ENCODE results near the gene NTSR2.

DNA sequence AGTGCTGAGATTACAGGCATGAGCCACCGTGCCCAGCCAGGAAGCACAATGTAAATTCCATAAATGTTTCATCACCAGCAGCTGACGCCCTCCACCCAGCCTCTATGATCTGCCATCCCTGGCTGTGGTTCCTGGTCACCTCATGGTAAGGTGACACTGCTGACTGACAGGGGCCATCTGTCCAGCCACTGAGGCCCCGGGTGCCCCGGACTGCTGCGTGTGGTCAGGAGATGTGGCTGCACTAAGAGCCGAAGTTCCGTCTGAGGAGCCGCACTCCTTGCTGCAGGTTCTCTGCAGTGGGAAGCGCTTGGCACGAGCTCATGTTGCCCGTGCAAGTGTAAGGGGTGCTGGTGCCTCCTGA is 10.9 kb downstream of the NTSR2 start:
- TF ChIP-seq, protein P1, sequence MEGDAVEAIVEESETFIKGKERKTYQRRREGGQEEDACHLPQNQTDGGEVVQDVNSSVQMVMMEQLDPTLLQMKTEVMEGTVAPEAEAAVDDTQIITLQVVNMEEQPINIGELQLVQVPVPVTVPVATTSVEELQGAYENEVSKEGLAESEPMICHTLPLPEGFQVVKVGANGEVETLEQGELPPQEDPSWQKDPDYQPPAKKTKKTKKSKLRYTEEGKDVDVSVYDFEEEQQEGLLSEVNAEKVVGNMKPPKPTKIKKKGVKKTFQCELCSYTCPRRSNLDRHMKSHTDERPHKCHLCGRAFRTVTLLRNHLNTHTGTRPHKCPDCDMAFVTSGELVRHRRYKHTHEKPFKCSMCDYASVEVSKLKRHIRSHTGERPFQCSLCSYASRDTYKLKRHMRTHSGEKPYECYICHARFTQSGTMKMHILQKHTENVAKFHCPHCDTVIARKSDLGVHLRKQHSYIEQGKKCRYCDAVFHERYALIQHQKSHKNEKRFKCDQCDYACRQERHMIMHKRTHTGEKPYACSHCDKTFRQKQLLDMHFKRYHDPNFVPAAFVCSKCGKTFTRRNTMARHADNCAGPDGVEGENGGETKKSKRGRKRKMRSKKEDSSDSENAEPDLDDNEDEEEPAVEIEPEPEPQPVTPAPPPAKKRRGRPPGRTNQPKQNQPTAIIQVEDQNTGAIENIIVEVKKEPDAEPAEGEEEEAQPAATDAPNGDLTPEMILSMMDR (IDR thresholded peaks at IDR 0.05), result no peak
- no peak for TF ChIP-seq POLR2AphosphoS5 (IDR thresholded peaks at IDR 0.05; ENCODE audit: insufficient read depth in 1 of 2, low read depth in 1 of 2)
- no peak for TF ChIP-seq POLR2A (IDR thresholded peaks at IDR 0.05)
